Daoy (cell line): ENCODE data around the gene NSG1. TPM values are rescaled to one million over a fixed set of nuclear protein-coding genes. Genes with fewer than 3 reads are reported as not detected.
"Not testable (repeated sequence)": the region's sequence is repeated elsewhere in the genome, so short reads cannot be mapped to it uniquely, and the experiment has no call there.

Experiments
- DNase-seq: peaks from one replicate; pipeline ENCODE4 v3.0.0-alpha.2; 2015; ENCODE audit warnings: low read depth
- total RNA-seq: library from RNA; depleted of rRNA; stranded (reverse); fragments of >200 nt; shearing (Covaris generic); gene quantifications from 2 replicates; pipeline ENCODE4 v1.2.3, GENCODE V29; 2014

The NSG1 gene
- total RNA-seq, 1 experiment from 2014 or later = 4.4 TPM

GRCh38 chr4:4416981-4417380 lies 30.1 kb downstream of the NSG1 start:
- no peak for DNase-seq

GRCh38 chr4:4417886-4418285 lies 31.0 kb downstream of the NSG1 start:
- no peak for DNase-seq

- DNase-seq = no peak
Observed at GRCh38 chr4:4418676-4419390, 31.9 kb downstream of the NSG1 start.

GRCh38 chr4:4419896-4420295 lies 33.0 kb downstream of the NSG1 start:
- no peak for DNase-seq

- DNase-seq = no peak
Observed at GRCh38 chr4:4420421-4420820, 33.5 kb downstream of the NSG1 start.

GRCh38 chr4:4421356-4421755 lies 34.5 kb downstream of the NSG1 start:
- no peak for DNase-seq

- DNase-seq = not testable (repeated sequence)
Observed at GRCh38 chr4:4422117-4422516, 35.2 kb downstream of the NSG1 start.

GRCh38 chr4:4422856-4423499 lies 36.1 kb downstream of the NSG1 start:
- no peak for DNase-seq

GRCh38 chr4:4423706-4424498 lies 37.0 kb downstream of the NSG1 start:
- DNase-seq = no peak

- no peak for DNase-seq
Observed at GRCh38 chr4:4424499-4425115, 37.7 kb downstream of the NSG1 start.

GRCh38 chr4:4425119-4425690 lies 38.3 kb downstream of the NSG1 start:
- no peak for DNase-seq

GRCh38 chr4:4425696-4426095 lies 38.8 kb downstream of the NSG1 start:
- no peak for DNase-seq

GRCh38 chr4:4426511-4427120 lies 39.7 kb downstream of the NSG1 start:
- peak; percentile 23 for DNase-seq

GRCh38 chr4:4427121-4427870 lies 40.4 kb downstream of the NSG1 start:
- DNase-seq = peak; percentile 73

GRCh38 chr4:4427886-4428285 lies 41.0 kb downstream of the NSG1 start:
- DNase-seq = no peak

GRCh38 chr4:4428966-4429875 lies 42.3 kb downstream of the NSG1 start:
- DNase-seq = no peak

GRCh38 chr4:4430492-4431195 lies 43.7 kb downstream of the NSG1 start:
- DNase-seq = peak; percentile 68

GRCh38 chr4:4432341-4433125 lies 45.6 kb downstream of the NSG1 start:
- no peak for DNase-seq
